Stimulated activated effector memory CD8-positive, alpha-beta T cell treated with anti-CD3 and anti-CD28 coated beads, Interleukin-12 subunit alpha, Interleukin-12 subunit beta, amount 100 ng/mL, for 72 hours (primary cell): Measurements from ENCODE around the gene CERT1.

Source experiments
- ATAC-seq: fragments of 150-1000 bp; cut with Tn5 transposase; 2 replicates; pipeline ENCODE4 v1.10.0; 2021
- DNase-seq, 2 donors: peaks; one replicate each; pipeline ENCODE4 v3.0.0; 2021 to 2022; ENCODE audit warnings: low spot score in 2 of 2
- H3K27ac Mint-ChIP-seq: one replicate; pipeline ENCODE4 v1.8.0; 2022; ENCODE audit warnings: mild to moderate bottlenecking, mixed read lengths
- H3K36me3 Mint-ChIP-seq: one replicate; pipeline ENCODE4 v1.8.0; 2022; ENCODE audit warnings: mild to moderate bottlenecking, mixed read lengths
- H3K4me1 Mint-ChIP-seq: one replicate; pipeline ENCODE4 v1.8.0; 2022; ENCODE audit warnings: mixed read lengths
- H3K4me3 Mint-ChIP-seq: one replicate; pipeline ENCODE4 v1.8.0; 2022; ENCODE audit warnings: mild to moderate bottlenecking, mixed read lengths
- H3K9me3 Mint-ChIP-seq: one replicate; pipeline ENCODE4 v1.8.0; 2022; ENCODE audit warnings: mixed read lengths

The CERT1 gene

DNA sequence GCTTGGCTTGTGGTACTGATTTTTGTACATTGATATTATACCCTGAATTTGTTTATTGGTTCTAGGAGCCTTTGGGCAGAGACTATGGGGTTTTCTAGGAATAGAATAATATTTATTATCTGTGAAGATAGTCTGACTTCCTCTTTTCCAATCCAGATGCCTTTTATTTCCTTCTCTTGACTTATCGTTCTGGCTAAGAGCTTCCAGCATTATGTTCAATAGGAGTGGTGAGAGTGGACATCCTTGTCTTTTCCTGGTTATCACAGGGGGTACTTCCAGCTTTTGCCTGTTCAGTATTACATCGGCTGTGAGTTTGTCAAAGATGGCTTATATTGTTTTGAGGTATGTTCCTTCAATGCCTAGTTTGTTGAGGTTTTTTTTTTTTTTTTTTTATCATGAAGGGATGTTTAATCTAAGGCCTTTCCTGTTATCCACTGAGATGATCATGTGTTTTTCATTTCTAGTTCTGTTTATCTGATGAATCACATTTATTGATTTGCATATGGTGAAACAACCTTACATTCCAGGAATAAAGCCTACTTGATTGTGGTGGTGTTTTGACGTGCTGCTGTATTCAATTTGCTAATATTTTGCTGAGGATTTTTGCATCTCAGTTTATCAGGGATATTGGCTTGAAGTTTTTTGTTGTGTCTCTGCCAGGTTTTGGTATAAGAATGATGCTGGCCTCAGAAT lies 77.5 kb downstream of the CERT1 start:
- ATAC-seq (no peak), DNase-seq (no peak)
- Mint-ChIP-seq H3K27ac (no peak overlapping the region), H3K4me1 (peaks cover 12% of the 10 kb centered on the region), H3K36me3 (no peaks in the 10 kb centered on the region), H3K4me3 (no peak overlapping the region), H3K9me3 (no peaks in the 10 kb centered on the region)

GRCh38 chr5:75414241-75414640 lies 97.2 kb downstream of the CERT1 start:
- no peak for ATAC-seq
- H3K4me3 Mint-ChIP-seq = no peak overlapping the region
- DNase-seq = no peak
- H3K27ac Mint-ChIP-seq = no peak overlapping the region
- peaks cover 4% of the 10 kb centered on the region for H3K4me1 Mint-ChIP-seq
- no peaks in the 10 kb centered on the region for H3K9me3 Mint-ChIP-seq
- H3K36me3 Mint-ChIP-seq = peaks cover 67% of the 10 kb centered on the region

- H3K36me3 Mint-ChIP-seq = peaks cover 64% of the 10 kb centered on the region
- H3K4me3 Mint-ChIP-seq = no peak overlapping the region
- ATAC-seq (no peak), DNase-seq (no peak)
- peaks cover 4% of the 10 kb centered on the region for H3K4me1 Mint-ChIP-seq
- H3K27ac Mint-ChIP-seq = no peak overlapping the region
- H3K9me3 Mint-ChIP-seq = no peaks in the 10 kb centered on the region
Observed at GRCh38 chr5:75412111-75412990, 99.1 kb downstream of the CERT1 start.

DNA sequence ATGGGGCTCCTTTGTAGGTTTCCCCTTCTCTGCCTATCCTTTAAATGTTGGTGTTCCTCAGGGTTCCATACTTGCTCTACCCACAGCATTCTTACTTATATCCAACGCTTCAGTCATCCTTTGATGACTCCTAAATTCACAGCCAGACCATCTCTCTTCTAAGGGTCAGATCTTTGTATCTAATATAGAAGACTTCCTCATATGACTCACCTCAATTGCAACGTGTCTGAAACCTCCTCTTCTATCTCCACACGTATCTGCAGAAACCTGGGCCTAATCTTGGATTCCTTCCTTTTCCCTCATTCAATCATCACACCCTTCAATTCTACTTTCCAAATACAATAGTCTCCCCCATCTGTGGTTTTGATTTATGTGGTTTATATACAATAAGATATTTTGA lies 106.1 kb downstream of the CERT1 start:
- H3K27ac Mint-ChIP-seq = peak overlapping the region; percentile 46
- H3K9me3 Mint-ChIP-seq = no peaks in the 10 kb centered on the region

GRCh38 chr5:75395277-75395676 lies 116.2 kb downstream of the CERT1 start:
- DNase-seq = no peak
- H3K27ac Mint-ChIP-seq = no peak overlapping the region
- no peaks in the 10 kb centered on the region for H3K9me3 Mint-ChIP-seq
- H3K4me3 Mint-ChIP-seq = no peak overlapping the region
- H3K36me3 Mint-ChIP-seq = peaks cover 60% of the 10 kb centered on the region
- ATAC-seq = no peak
- H3K4me1 Mint-ChIP-seq = no peaks in the 10 kb centered on the region

More for the DNA sequence above, 106.1 kb downstream of the CERT1 start:
- Mint-ChIP-seq H3K4me3 (no peak overlapping the region), H3K4me1 (no peaks in the 10 kb centered on the region), H3K36me3 (peaks cover 58% of the 10 kb centered on the region)
- ATAC-seq (no peak), DNase-seq (no peak)

GRCh38 chr5:75389430-75389829 lies 122.0 kb downstream of the CERT1 start:
- Mint-ChIP-seq H3K9me3 (no peaks in the 10 kb centered on the region), H3K4me1 (peaks cover 6% of the 10 kb centered on the region), H3K27ac (peak overlapping the region; percentile 11), H3K36me3 (peaks cover 73% of the 10 kb centered on the region), H3K4me3 (no peak overlapping the region)
- DNase-seq (no peak), ATAC-seq (peak; percentile 92)

GRCh38 chr5:75387806-75388205 lies 123.6 kb downstream of the CERT1 start:
- ATAC-seq (no peak), DNase-seq (no peak)
- no peak overlapping the region for H3K27ac Mint-ChIP-seq
- H3K4me3 Mint-ChIP-seq = no peak overlapping the region
- H3K36me3 Mint-ChIP-seq = peaks cover 83% of the 10 kb centered on the region
- no peaks in the 10 kb centered on the region for H3K9me3 Mint-ChIP-seq
- H3K4me1 Mint-ChIP-seq = peaks cover 6% of the 10 kb centered on the region

GRCh38 chr5:75384218-75384617 lies 127.2 kb downstream of the CERT1 start:
- no peak overlapping the region for H3K27ac Mint-ChIP-seq
- ATAC-seq (no peak), DNase-seq (no peak)
- no peaks in the 10 kb centered on the region for H3K4me1 Mint-ChIP-seq
- H3K36me3 Mint-ChIP-seq = peaks cover 95% of the 10 kb centered on the region
- H3K9me3 Mint-ChIP-seq = no peaks in the 10 kb centered on the region
- no peak overlapping the region for H3K4me3 Mint-ChIP-seq

DNA sequence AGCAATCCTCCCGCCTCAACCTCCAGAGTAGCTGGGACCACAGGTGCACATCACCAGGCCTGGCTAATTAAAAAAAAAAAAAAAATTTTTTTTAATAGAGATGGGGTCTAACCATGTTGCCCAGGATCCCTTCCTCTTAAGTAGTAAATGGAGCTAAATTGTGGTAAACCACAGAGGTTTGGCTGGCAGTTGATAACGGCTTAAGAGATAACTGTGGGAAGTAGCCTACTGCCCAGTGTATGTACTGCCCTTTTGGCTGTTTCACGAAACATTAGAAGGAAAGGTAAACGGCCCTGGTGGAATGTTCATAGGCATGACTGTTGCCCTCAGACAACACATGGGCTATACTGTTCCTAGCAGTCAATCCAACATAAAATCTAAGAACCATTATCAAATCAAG lies 130.0 kb downstream of the CERT1 start:
- ATAC-seq = no peak
- no peak overlapping the region for H3K27ac Mint-ChIP-seq
- H3K4me1 Mint-ChIP-seq = no peaks in the 10 kb centered on the region
- H3K4me3 Mint-ChIP-seq = no peak overlapping the region
- H3K9me3 Mint-ChIP-seq = no peaks in the 10 kb centered on the region
- no peak for DNase-seq
- peaks cover 90% of the 10 kb centered on the region for H3K36me3 Mint-ChIP-seq

GRCh38 chr5:75380099-75380498 lies 131.3 kb downstream of the CERT1 start:
- Mint-ChIP-seq H3K4me3 (no peak overlapping the region), H3K36me3 (peaks cover 93% of the 10 kb centered on the region), H3K4me1 (no peaks in the 10 kb centered on the region), H3K9me3 (no peaks in the 10 kb centered on the region), H3K27ac (no peak overlapping the region)
- ATAC-seq (no peak), DNase-seq (no peak)

DNA sequence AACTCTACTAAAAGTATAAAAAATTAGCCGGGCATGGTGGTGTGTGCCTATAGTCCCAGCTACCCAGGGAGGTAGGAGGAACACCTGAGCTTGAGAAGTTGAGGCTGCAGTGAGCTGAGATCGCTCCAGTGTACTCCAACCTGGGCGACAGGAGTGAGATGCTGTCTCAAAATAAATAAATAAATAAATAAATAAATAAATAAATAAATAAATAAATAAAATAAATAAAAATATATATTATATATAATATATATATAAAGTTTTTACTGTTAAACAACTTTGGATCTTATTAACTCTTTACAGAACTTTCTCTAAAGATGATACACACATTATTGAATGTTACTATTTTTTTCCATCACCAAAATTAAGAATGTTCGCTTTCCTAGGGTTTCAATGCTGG lies 136.0 kb downstream of the CERT1 start:
- DNase-seq (no peak), ATAC-seq (no peak)
- no peaks in the 10 kb centered on the region for H3K4me1 Mint-ChIP-seq
- no peak overlapping the region for H3K27ac Mint-ChIP-seq
- no peaks in the 10 kb centered on the region for H3K9me3 Mint-ChIP-seq
- H3K36me3 Mint-ChIP-seq = peaks cover 72% of the 10 kb centered on the region
- no peak overlapping the region for H3K4me3 Mint-ChIP-seq

GRCh38 chr5:75374394-75374814 lies 137.0 kb downstream of the CERT1 start:
- H3K4me1 Mint-ChIP-seq = no peaks in the 10 kb centered on the region
- no peaks in the 10 kb centered on the region for H3K9me3 Mint-ChIP-seq
- H3K36me3 Mint-ChIP-seq = peaks cover 62% of the 10 kb centered on the region
- no peak for ATAC-seq
- H3K27ac Mint-ChIP-seq = no peak overlapping the region
- no peak overlapping the region for H3K4me3 Mint-ChIP-seq
- DNase-seq = no peak

- no peaks in the 10 kb centered on the region for H3K4me1 Mint-ChIP-seq
Observed at GRCh38 chr5:75373862-75374261, 137.6 kb downstream of the CERT1 start.

DNA sequence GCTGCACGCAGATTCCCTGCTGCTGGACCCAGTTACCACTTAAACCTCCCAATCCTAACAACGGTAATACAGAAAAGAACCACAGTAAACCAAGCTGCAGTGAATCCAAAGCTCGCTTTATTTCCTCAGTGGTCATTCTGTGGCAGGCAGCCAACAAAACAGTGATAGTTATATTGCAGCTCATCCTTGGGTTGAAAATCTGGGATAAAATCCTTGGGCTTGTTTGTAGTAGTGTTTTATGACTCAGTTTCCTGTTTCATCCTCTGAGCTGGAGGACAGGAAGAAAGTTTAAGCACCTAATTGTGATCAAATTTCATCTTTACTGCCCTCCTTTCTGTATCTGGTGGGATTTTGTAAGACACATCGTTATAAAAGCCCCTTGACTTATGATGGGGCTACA lies 143.0 kb downstream of the CERT1 start:
- DNase-seq (no peak), ATAC-seq (no peak)
- Mint-ChIP-seq H3K27ac (no peak overlapping the region), H3K4me3 (no peak overlapping the region), H3K4me1 (peaks cover 8% of the 10 kb centered on the region), H3K9me3 (no peaks in the 10 kb centered on the region), H3K36me3 (peaks cover 28% of the 10 kb centered on the region)

More at GRCh38 chr5:75373862-75374261, 137.6 kb downstream of the CERT1 start:
- no peak for DNase-seq
- Mint-ChIP-seq H3K27ac (no peak overlapping the region), H3K4me3 (no peak overlapping the region), H3K36me3 (peaks cover 59% of the 10 kb centered on the region), H3K9me3 (no peaks in the 10 kb centered on the region)
- ATAC-seq = no peak

GRCh38 chr5:75367401-75367800 lies 144.0 kb downstream of the CERT1 start:
- H3K36me3 Mint-ChIP-seq = peaks cover 27% of the 10 kb centered on the region
- ATAC-seq (no peak), DNase-seq (no peak)
- H3K4me3 Mint-ChIP-seq = no peak overlapping the region
- no peaks in the 10 kb centered on the region for H3K9me3 Mint-ChIP-seq
- peaks cover 8% of the 10 kb centered on the region for H3K4me1 Mint-ChIP-seq
- peak overlapping the region; percentile 21 for H3K27ac Mint-ChIP-seq

DNA sequence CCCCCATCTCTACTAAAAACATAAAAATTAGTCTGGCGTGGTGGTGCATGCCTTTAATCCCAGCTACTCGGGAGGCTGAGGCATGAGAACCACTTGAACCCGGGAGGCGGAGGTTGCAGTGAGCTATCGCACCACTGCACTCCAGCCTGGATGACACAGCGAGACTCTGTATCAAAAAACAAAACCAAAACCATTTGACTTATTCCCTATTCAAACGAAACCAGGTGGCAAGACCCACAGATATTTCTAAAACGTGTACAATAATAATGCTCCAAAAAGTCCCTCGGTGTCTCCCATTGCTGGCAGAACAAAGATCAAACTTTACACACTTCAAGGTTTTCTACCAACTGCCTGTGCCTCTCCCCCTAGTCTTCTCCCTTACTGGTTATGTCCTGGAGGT lies 144.6 kb downstream of the CERT1 start:
- peak overlapping the region; percentile 21 for H3K27ac Mint-ChIP-seq
- peaks cover 8% of the 10 kb centered on the region for H3K4me1 Mint-ChIP-seq
- ATAC-seq (peak; percentile 39), DNase-seq (no peak)
- no peaks in the 10 kb centered on the region for H3K9me3 Mint-ChIP-seq
- no peak overlapping the region for H3K4me3 Mint-ChIP-seq
- peaks cover 33% of the 10 kb centered on the region for H3K36me3 Mint-ChIP-seq
